NCI-H1417 treated with DMSO at 0.1 percent for 48 hours (cell line): ENCODE results near the gene LALBA.
"Not testable (repeated sequence)": the region's sequence is repeated elsewhere in the genome, so short reads cannot be mapped to it uniquely, and the experiment has no call there.

Experiments
- DNase-seq: peaks from one replicate; lab custom pipeline; 2025; lab: John Stamatoyannopoulos, UW

The LALBA gene

GRCh38 chr12:48527891-48528670, 41.8 kb downstream of the LALBA start:
- no peak for DNase-seq

GRCh38 chr12:48525332-48525731, 44.5 kb downstream of the LALBA start, which contains the start of gene OR8S1:
OR8S1 (plus strand) TSS chr12:48525632; CDS start chr12:48525632, 0 bp downstream.
- DNase-seq, result no peak

GRCh38 chr12:48520381-48520780, 49.5 kb downstream of the LALBA start:
- DNase-seq, result not testable (repeated sequence)
